ENCODE measurements around the gene DNAJC27. TPM values are rescaled to one million over a fixed set of nuclear protein-coding genes. Genes with fewer than 3 reads are reported as not detected.
A peak's percentile ranks its signal among the peaks of the same experiment; 100 is the strongest.

Gene DNAJC27
- total RNA-seq, 2 experiments from 2014 or later: 5.5 to 6.9 TPM

DNA sequence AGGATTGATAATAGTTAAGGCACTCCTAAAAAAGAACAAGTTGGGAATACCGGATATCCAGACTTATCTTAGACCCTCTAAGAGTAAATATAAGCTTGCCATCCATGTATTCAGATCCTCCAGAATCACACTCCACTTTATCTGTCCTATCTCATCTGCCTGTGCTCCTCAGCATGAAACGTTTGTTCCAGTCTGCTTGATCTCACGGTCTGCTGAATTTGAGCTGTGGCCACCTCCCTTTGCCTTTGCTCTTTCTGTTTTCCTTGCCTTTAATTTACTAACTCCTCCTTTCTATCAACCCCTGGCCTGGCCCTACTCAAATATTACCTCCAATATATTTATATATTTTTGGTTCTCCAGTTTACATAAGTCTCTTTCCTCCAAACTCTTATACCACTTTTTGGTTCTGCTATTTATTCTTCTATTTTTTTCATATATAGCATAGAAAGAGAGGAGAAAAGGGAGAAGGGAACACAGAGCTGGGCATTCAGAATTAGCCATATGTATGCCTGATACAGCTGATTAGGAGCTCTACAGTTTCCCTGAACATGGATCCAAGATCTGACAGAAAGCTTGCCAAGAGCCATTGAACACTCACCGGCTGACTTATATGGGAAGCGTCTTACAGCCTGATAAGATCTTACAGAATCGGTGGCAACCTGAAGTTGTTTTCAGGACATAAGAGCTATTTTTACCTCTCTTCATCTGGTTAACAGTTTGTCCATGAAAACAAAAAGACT, 21.8 kb upstream of the DNAJC27 start:
- Mint-ChIP-seq H3K4me1 (ENCODE audit: low read depth) (no peaks in the 10 kb centered on the region), H3K36me3 (no peaks in the 10 kb centered on the region), H3K27ac (no peak overlapping the region), H3K27me3 (peaks cover 15% of the 10 kb centered on the region), H3K9me3 (no peaks in the 10 kb centered on the region), H3K4me3 (no peak overlapping the region)
- POLR2A ChIA-PET: no interaction called here
- CTCF ChIA-PET: interaction anchor here (0.7 to 2.4 kb wide), 3 partner anchors 18 to 571 kb away, joined by 4 to 9 read pairs (median 5); no protein-coding TSS in a partner anchor
- intact Hi-C loops (cut with micrococcal nuclease): no loop called here
- DNase-seq: no peak

DNA sequence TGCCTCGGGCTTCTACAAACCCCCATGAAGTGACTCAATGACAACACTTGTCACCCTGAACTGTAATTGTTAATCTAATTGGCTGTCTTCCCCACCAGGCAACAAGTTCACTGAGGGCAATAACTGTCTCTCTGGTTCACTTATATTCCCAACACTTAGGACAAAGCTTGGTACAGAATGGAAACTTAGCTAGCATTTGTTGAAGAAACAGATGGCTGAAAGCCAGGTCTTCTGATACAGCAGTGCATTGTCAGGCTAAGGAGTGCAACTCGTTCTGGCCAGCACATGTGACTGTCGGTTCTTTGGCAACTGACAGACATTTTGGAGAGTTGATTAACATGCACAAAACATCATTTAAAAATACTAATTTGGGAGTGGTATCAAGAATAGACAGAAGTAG, 14.6 kb upstream of the DNAJC27 start:
- intact Hi-C loops (cut with micrococcal nuclease): no loop called here
- DNase-seq: no peak
- Mint-ChIP-seq H3K9me3 (no peaks in the 10 kb centered on the region), H3K36me3 (no peaks in the 10 kb centered on the region), H3K27ac (no peak overlapping the region), H3K4me3 (no peak overlapping the region), H3K27me3 (peaks cover 7% of the 10 kb centered on the region), H3K4me1 (ENCODE audit: low read depth) (no peaks in the 10 kb centered on the region)
- ChIA-PET POLR2A (no interaction called here), CTCF (no interaction called here)

DNA sequence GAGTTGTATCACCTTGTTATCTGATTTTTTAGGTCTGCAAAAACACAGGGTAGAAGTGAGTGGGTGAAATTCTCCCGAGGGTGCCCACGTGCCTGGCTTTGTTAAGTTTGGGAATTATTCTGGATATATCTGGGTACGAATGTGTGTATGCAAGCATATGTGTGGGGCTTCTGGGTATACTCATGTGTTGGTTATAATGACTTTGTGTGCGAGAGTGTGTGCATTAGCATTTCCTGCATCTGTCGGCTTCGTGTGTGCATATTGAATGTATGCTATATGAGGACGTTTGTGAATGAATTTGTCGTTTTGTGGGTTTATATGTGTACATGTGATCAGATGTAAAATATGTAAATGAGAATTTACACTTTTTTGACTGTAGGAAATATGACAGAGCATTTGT, 13.8 kb upstream of the DNAJC27 start:
- Mint-ChIP-seq H3K27me3 (peaks cover 6% of the 10 kb centered on the region), H3K36me3 (no peaks in the 10 kb centered on the region), H3K4me3 (no peak overlapping the region), H3K4me1 (ENCODE audit: low read depth) (no peaks in the 10 kb centered on the region), H3K27ac (no peak overlapping the region), H3K9me3 (no peaks in the 10 kb centered on the region)
- no peak for DNase-seq
- POLR2A ChIA-PET: no interaction called here
- intact Hi-C loops (cut with micrococcal nuclease): no loop called here
- CTCF ChIA-PET: interaction anchor here (2.9 kb wide), 1 partner anchor 10 kb away, joined by 16 read pairs; no protein-coding TSS in a partner anchor

DNA sequence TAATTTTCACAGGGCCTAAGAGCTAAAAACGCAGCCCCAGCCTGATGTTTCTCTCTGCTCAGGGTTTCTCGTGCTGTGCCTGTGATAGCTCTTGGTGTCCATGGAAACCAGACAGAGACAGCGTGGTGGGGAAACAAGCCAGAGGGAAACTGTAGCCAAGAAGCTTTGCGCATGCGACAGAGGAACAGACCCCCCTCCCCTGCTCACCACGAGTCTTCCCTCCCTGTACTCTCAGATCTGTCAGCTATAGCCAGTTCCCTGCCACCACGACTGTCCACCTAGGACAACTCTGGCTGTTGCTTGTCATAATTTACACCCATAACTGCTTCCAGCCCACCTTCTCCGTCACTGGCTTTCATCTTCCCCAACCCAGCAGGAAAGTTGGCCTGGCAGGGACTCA, 13.2 kb upstream of the DNAJC27 start:
- Mint-ChIP-seq H3K4me3 (no peak overlapping the region), H3K27me3 (peaks cover 1% of the 10 kb centered on the region), H3K27ac (no peak overlapping the region), H3K9me3 (no peaks in the 10 kb centered on the region), H3K36me3 (no peaks in the 10 kb centered on the region), H3K4me1 (ENCODE audit: low read depth) (no peaks in the 10 kb centered on the region)
- no peak for DNase-seq
- CTCF ChIA-PET: interaction anchor here (2.9 kb wide), 1 partner anchor 9 kb away, joined by 16 read pairs; no protein-coding TSS in a partner anchor
- POLR2A ChIA-PET: no interaction called here
- intact Hi-C loops (cut with micrococcal nuclease): no loop called here

DNA sequence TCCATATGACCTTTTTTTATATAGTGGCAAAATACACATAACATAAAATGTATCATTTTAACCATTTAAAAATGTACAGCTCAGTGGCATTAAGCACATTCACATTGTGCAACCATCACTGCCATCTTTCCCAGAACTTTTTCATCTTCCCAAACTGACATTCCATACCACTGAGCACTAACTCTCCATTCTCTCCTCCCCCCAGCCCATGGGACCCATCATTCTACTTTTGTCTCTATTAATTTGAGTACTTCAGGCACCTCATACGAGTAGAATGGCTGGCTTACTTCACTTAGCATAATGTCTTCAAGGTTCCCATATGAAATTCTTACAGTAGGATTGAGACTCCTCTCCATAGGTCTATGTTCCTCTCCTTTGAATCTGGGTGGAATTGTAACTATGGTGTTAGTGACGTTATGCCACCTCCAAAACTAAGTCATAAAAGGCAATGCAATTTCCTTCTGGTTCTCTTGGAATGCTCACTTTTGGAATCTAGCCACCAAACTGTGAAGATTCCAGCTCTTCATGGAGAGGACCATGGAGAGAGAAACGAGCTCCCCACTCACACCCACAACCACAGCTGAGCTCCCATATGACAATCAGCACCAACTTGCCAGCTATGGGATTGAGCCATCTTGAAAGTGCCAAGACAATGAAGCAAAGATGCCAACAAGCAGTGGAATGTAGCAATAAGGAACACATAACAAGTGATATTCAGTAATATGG, 9.8 kb upstream of the DNAJC27 start:
- Mint-ChIP-seq H3K36me3 (no peaks in the 10 kb centered on the region), H3K27me3 (peaks cover 1% of the 10 kb centered on the region), H3K4me1 (ENCODE audit: low read depth) (no peaks in the 10 kb centered on the region), H3K4me3 (no peak overlapping the region), H3K27ac (no peak overlapping the region), H3K9me3 (no peaks in the 10 kb centered on the region)
- CTCF ChIA-PET: interaction anchor here (1.0 to 1.2 kb wide), 2 partner anchors 148 to 214 kb away, joined by 4 to 7 read pairs; no protein-coding TSS in a partner anchor
- intact Hi-C loops (cut with micrococcal nuclease): no loop called here
- DNase-seq: no peak
- POLR2A ChIA-PET: interaction anchor here (1.0 kb wide), 1 partner anchor 155 kb away, joined by 3 read pairs; no protein-coding TSS in a partner anchor

DNA sequence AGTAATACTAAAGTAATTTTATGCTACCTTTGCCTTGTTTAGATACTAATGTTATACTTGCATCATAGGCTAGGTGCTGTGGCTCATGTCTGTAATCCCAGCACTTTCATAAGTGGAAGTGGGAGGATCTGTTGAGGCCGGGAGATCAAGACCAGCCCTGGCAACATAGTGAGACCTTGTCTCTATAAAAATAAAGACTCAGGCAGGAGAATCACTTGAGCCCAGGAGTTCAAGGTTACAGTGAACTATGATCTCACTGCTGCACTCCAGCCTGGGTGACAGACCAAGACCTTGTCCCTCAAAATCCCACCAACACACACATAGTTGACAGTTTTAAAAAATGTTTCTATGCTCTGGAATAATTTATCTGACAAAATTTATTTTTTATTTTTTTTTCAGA, 6.9 kb upstream of the DNAJC27 start:
- Mint-ChIP-seq H3K27ac (no peak overlapping the region), H3K36me3 (no peaks in the 10 kb centered on the region), H3K4me1 (ENCODE audit: low read depth) (no peaks in the 10 kb centered on the region), H3K4me3 (no peak overlapping the region), H3K27me3 (no peaks in the 10 kb centered on the region), H3K9me3 (no peaks in the 10 kb centered on the region)
- no peak for DNase-seq
- ChIA-PET POLR2A (no interaction called here), CTCF (interaction anchor here (2.4 to 8.5 kb wide), 2 partner anchors 151 to 218 kb away, joined by 11 to 271 read pairs; no protein-coding TSS in a partner anchor)
- intact Hi-C loops (cut with micrococcal nuclease): loop anchor here (10.0 kb wide), 1 partner anchor 386 kb away; no protein-coding TSS in a partner anchor

DNA sequence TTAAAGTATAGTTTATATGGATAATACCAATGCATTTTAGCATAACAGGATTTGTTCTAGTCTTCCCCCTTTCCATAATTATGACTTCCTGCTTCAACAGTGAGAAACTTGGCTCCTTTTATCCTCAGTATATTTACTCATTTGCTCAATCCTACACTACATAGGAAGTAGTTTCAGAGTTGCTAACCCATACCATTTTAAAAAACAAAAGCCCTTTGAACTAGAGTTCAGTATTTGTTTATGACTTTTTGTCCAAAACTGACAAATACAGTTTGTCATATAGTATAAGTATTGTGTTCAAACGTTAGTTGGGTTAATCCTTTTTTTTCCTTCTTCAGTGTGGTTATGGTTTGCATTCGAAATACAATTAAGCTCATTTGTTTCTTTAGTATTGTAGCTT, 5.9 kb upstream of the DNAJC27 start:
- POLR2A ChIA-PET: no interaction called here

DNA sequence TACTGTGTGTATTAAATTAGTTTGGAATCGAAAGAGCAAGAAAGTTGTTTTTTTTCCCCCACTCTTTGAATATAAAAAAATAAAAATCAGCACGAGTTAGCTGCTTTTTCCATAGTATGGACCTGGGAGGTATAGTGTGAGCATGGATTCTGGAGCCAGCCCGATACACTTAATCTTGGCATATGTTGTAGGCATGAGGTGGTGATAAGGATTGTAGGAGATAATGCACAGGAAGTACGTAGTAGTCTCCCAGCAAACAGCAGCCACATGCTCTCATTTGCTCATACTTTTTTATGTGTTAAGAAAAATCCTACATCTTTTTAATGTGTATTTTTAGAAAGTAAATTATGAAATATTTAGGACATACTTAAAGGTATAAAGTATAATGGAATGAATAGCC, 2.1 kb upstream of the DNAJC27 start:
- no peaks in the 10 kb centered on the region for H3K9me3 Mint-ChIP-seq
- H3K4me3 Mint-ChIP-seq: no peak overlapping the region
- CTCF ChIA-PET: interaction anchor here (0.8 to 8.5 kb wide), 3 partner anchors 10 to 222 kb away, joined by 4 to 271 read pairs (median 9); no protein-coding TSS in a partner anchor
- intact Hi-C loops (cut with micrococcal nuclease): loop anchor here (5.0 to 10.0 kb wide), 4 partner anchors 391 to 1047 kb away; partner anchors contain the start of genes ATAD2B and NCOA1
- POLR2A ChIA-PET: interaction anchor here (1.4 kb wide), 1 partner anchor 8 kb away, joined by 3 read pairs; no protein-coding TSS in a partner anchor
- no peaks in the 10 kb centered on the region for H3K27me3 Mint-ChIP-seq
- H3K27ac Mint-ChIP-seq: no peak overlapping the region
- peaks cover 13% of the 10 kb centered on the region for H3K36me3 Mint-ChIP-seq
- H3K4me1 Mint-ChIP-seq (ENCODE audit: low read depth): peaks cover 6% of the 10 kb centered on the region
- DNase-seq: no peak

More for the DNA sequence above, 5.9 kb upstream of the DNAJC27 start:
- Mint-ChIP-seq H3K4me1 (ENCODE audit: low read depth) (peaks cover 3% of the 10 kb centered on the region), H3K27me3 (no peaks in the 10 kb centered on the region), H3K9me3 (no peaks in the 10 kb centered on the region), H3K27ac (no peak overlapping the region), H3K4me3 (no peak overlapping the region), H3K36me3 (peaks cover under 1% of the 10 kb centered on the region)
- DNase-seq: no peak
- intact Hi-C loops (cut with micrococcal nuclease): loop anchor here (10.0 kb wide), 1 partner anchor 387 kb away; no protein-coding TSS in a partner anchor
- CTCF ChIA-PET: interaction anchor here (0.7 to 8.5 kb wide), 3 partner anchors 51 to 219 kb away, joined by 3 to 271 read pairs (median 11); no protein-coding TSS in a partner anchor

DNA sequence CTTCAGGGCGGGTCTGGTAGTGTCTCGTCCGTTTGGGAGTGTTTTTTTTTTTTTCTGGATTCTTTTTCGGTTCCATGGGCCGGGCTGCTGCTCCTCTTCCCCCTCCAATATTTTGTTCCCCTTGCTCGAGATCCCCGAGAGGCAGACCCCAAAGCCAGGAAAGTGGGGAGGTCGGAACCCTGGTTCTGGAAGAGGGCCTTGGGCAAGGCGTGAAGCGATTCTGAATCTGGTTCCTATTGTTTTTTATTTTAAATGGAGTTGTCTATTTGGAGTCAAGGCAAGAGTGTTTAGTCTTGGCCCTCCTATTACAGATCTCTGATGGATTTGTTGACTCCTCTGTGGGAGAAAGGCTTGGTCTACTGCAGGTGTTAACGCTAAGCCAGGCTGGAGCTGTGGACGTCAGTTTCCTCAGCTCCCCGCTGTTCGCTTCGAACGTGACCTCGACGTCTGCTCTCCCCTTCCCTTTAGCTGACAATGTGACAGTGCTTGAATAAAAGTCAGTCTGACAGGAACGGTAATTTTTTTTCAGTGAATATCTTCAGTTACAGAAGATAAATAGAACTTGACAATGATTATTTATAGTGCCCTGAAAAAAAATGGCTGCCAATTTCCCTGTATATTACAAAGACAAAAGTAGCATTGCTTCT, 683 bp upstream of the DNAJC27 start:
- no peaks in the 10 kb centered on the region for H3K27me3 Mint-ChIP-seq
- POLR2A ChIA-PET: interaction anchor here (1.4 kb wide), 1 partner anchor 7 kb away, joined by 3 read pairs; no protein-coding TSS in a partner anchor
- CTCF ChIA-PET: interaction anchor here (0.7 to 8.5 kb wide), 4 partner anchors 53 to 563 kb away, joined by 3 to 271 read pairs (median 6); partner anchors contain the start of gene ADCY3
- intact Hi-C loops (cut with micrococcal nuclease): loop anchor here (1.0 to 10.0 kb wide), 5 partner anchors 53 to 1045 kb away; partner anchors contain the start of genes ATAD2B and NCOA1
- H3K27ac Mint-ChIP-seq: peak overlapping the region; percentile 100
- peak overlapping the region; percentile 96 for H3K4me3 Mint-ChIP-seq
- no peaks in the 10 kb centered on the region for H3K9me3 Mint-ChIP-seq
- H3K36me3 Mint-ChIP-seq: peaks cover 15% of the 10 kb centered on the region
- peaks cover 6% of the 10 kb centered on the region for H3K4me1 Mint-ChIP-seq (ENCODE audit: low read depth)
- peak; percentile 54 for DNase-seq

DNA sequence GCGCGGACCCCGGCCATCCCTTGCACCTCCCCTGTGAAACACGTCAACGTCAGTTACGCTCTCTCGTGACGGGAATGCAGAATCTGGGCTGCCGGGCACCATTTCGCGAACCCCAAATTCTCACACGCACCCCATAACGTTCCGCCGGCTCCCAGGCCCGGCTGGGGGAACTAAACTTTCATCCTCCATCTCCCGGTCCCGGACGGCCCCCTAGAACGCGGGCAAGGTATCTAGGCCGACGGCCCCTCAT, 544 bp downstream of the DNAJC27 start:
- DNase-seq: peak; percentile 58
- peak overlapping the region; percentile 96 for H3K4me3 Mint-ChIP-seq
- H3K4me1 Mint-ChIP-seq (ENCODE audit: low read depth): peaks cover 6% of the 10 kb centered on the region
- peaks cover 21% of the 10 kb centered on the region for H3K36me3 Mint-ChIP-seq
- CTCF ChIA-PET: no interaction called here
- H3K9me3 Mint-ChIP-seq: no peaks in the 10 kb centered on the region
- no peaks in the 10 kb centered on the region for H3K27me3 Mint-ChIP-seq
- intact Hi-C loops (cut with micrococcal nuclease): loop anchor here (2.0 to 10.0 kb wide), 5 partner anchors 178 to 1044 kb away; partner anchors contain the start of genes ATAD2B, CENPO, NCOA1 and PTRHD1
- POLR2A ChIA-PET: interaction anchor here (0.7 to 1.4 kb wide), 2 partner anchors 27 to 53 kb away, joined by 3 to 5 read pairs; no protein-coding TSS in a partner anchor
- peak overlapping the region; percentile 100 for H3K27ac Mint-ChIP-seq

DNA sequence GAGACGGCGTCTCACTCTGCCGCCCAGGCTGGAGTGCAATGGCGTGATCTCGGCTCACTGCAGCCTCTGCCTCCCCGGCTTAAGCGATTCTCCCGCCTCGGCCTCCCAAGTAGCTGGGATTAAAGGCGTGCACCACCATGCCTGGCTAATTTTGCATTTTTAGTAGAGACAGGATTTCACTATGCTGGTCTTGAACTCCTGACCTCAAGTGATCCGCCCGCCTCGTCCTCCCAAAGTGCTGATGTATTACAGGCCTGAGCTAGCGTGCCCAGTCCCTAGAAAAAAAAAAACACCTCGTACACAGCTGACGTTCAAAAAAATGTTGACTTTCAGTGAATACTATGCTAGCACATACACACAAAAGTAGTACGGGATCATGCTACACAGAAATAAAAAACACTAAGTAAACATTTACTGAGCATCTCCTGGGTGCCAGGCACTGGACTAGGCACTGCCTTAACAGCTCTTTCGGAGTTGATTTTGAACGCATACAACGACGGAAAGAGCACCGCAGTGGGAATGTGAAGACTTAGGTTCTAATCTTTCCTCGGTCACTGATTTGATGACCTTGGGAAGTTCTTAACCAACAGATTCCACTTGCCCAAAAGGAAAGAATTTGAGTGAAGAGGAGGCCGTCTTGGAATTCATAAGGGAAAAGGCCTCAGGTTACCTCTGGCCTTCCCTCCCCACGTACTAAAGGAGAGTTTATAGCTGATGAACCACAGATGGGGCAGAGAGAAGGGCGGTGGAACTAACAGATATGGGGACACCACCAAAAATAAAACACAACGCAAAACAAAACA, 1.1 kb downstream of the DNAJC27 start:
- CTCF ChIA-PET: interaction anchor here (0.9 kb wide), 1 partner anchor 225 kb away, joined by 3 read pairs; no protein-coding TSS in a partner anchor

More for the DNA sequence above, 1.1 kb downstream of the DNAJC27 start:
- peaks cover 26% of the 10 kb centered on the region for H3K36me3 Mint-ChIP-seq
- peaks cover 6% of the 10 kb centered on the region for H3K4me1 Mint-ChIP-seq (ENCODE audit: low read depth)
- no peaks in the 10 kb centered on the region for H3K9me3 Mint-ChIP-seq
- H3K27ac Mint-ChIP-seq: peak overlapping the region; percentile 100
- no peaks in the 10 kb centered on the region for H3K27me3 Mint-ChIP-seq
- POLR2A ChIA-PET: interaction anchor here (0.7 to 1.4 kb wide), 2 partner anchors 27 to 53 kb away, joined by 3 to 5 read pairs; no protein-coding TSS in a partner anchor
- DNase-seq: no peak
- peak overlapping the region; percentile 96 for H3K4me3 Mint-ChIP-seq
- intact Hi-C loops (cut with micrococcal nuclease): loop anchor here (2.0 to 10.0 kb wide), 5 partner anchors 178 to 1043 kb away; partner anchors contain the start of genes ATAD2B, CENPO, NCOA1 and PTRHD1
